ENCODE measurements around the gene RBFOX1. TPM values are rescaled to one million over a fixed set of nuclear protein-coding genes. Genes with fewer than 3 reads are reported as not detected.

Gene RBFOX1
- total RNA-seq, 1 donor, result not detected

- DNase-seq (ENCODE audit: low read depth), result no peak
- no peak overlapping the region for H3K4me3 ChIP-seq (ENCODE audit: low read depth, low read length)
- TF ChIP-seq CTCF (IDR thresholded peaks at IDR 0.05; ENCODE audit: insufficient read depth, low read length), result no peak
These were observed 282.9 kb downstream of the RBFOX1 start for GRCh38 chr16:7615565-7615964.

GRCh38 chr16:7624871-7625766 is 292.5 kb downstream of the RBFOX1 start:
- TF ChIP-seq CTCF (IDR thresholded peaks at IDR 0.05; ENCODE audit: insufficient read depth, low read length), result no peak
- no peak for DNase-seq (ENCODE audit: low read depth)
- no peak overlapping the region for H3K4me3 ChIP-seq (ENCODE audit: low read depth, low read length)

- DNase-seq (ENCODE audit: low read depth), result no peak
- no peak overlapping the region for H3K4me3 ChIP-seq (ENCODE audit: low read depth, low read length)
- no peak for TF ChIP-seq CTCF (IDR thresholded peaks at IDR 0.05; ENCODE audit: insufficient read depth, low read length)
These were observed 296.3 kb downstream of the RBFOX1 start for GRCh38 chr16:7628981-7629380.

- no peak for DNase-seq (ENCODE audit: low read depth)
- no peak overlapping the region for H3K4me3 ChIP-seq (ENCODE audit: low read depth, low read length)
- TF ChIP-seq CTCF (IDR thresholded peaks at IDR 0.05; ENCODE audit: insufficient read depth, low read length), result no peak
These were observed 296.9 kb downstream of the RBFOX1 start for GRCh38 chr16:7629571-7629970.

GRCh38 chr16:7637446-7637845 is 304.8 kb downstream of the RBFOX1 start:
- TF ChIP-seq CTCF (IDR thresholded peaks at IDR 0.05; ENCODE audit: insufficient read depth, low read length), result no peak
- DNase-seq (ENCODE audit: low read depth), result no peak
- no peak overlapping the region for H3K4me3 ChIP-seq (ENCODE audit: low read depth, low read length)

- H3K4me3 ChIP-seq (ENCODE audit: low read depth, low read length), result no peak overlapping the region
- TF ChIP-seq CTCF (IDR thresholded peaks at IDR 0.05; ENCODE audit: insufficient read depth, low read length), result no peak
- no peak for DNase-seq (ENCODE audit: low read depth)
These were observed 305.7 kb downstream of the RBFOX1 start for GRCh38 chr16:7638306-7638705.

Measured in fibroblast of the aortic adventitia (primary cell).